Astrocyte of the cerebellum (primary cell): ENCODE measurements around the gene SLC35G4.

Experiments
- DNase-seq: peaks from one replicate; pipeline ENCODE4 v3.0.0-alpha.2; 2011; ENCODE audit warnings: low read depth
- H3K4me3 ChIP-seq: 2 replicates; pipeline ENCODE4 v1.5.1; 2011; ENCODE audit warnings: mild to moderate bottlenecking, low read depth, low read length, moderate library complexity
- in situ Hi-C: cut with HindIII; loops from 2 replicates; pipeline ENCODE4 v1.10.0; 2017; ENCODE audit warnings: low sequenced_read_pairs
- TF ChIP-seq, protein P1 (sequence below): IDR thresholded peaks from 2 replicates; pipeline ENCODE4 v1.5.1; 2012; ENCODE audit warnings: low read length, low read depth, moderate library complexity, mild to moderate bottlenecking; ENCODE audit errors: missing control alignments

Gene SLC35G4

DNA sequence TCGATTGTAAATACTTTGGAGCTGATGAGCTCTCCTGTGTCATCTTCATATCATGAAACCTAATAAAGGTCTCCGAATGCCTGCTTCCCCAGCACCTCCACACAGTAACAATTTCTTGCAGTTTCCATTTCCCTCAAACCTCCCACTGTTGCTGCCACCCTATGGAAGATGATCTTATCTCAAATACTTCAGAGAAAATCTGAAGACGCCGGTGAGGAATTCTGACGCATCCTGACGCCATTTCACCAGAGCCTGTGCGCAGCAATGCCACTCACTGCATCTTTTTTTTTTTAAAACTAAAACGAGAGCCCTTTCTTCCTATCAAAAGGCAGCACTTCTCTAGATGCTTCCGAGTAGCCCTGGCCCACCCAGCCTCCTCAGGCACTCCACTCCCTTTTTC lies 47.8 kb downstream of the SLC35G4 start:
- TF ChIP-seq, protein P1, sequence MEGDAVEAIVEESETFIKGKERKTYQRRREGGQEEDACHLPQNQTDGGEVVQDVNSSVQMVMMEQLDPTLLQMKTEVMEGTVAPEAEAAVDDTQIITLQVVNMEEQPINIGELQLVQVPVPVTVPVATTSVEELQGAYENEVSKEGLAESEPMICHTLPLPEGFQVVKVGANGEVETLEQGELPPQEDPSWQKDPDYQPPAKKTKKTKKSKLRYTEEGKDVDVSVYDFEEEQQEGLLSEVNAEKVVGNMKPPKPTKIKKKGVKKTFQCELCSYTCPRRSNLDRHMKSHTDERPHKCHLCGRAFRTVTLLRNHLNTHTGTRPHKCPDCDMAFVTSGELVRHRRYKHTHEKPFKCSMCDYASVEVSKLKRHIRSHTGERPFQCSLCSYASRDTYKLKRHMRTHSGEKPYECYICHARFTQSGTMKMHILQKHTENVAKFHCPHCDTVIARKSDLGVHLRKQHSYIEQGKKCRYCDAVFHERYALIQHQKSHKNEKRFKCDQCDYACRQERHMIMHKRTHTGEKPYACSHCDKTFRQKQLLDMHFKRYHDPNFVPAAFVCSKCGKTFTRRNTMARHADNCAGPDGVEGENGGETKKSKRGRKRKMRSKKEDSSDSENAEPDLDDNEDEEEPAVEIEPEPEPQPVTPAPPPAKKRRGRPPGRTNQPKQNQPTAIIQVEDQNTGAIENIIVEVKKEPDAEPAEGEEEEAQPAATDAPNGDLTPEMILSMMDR = no peak
- in situ Hi-C loops = no loop called here
- no peak for DNase-seq
- H3K4me3 ChIP-seq = no peak overlapping the region

DNA sequence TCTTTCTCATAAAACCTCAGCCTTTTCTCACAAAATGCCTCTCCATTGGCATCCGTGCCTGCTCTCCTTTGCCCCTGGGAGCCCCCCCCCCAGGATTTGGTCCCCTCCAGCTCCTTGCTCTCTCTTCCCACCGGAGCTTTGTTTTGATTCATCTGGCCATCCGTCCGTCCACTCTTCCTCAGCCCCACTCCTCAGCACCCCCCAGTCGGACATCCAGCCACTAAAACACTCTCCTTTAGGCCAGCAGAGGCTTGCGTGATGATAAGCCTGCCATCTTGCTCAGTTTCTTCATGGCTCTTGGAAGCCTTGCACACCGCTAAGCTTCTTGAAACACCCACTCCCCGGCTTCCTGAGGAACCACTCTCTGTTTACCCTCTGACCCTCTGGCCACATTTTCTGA lies 48.2 kb downstream of the SLC35G4 start:
- TF ChIP-seq, protein P1 = no peak
- in situ Hi-C loops = no loop called here
- no peak overlapping the region for H3K4me3 ChIP-seq
- DNase-seq = no peak

DNA sequence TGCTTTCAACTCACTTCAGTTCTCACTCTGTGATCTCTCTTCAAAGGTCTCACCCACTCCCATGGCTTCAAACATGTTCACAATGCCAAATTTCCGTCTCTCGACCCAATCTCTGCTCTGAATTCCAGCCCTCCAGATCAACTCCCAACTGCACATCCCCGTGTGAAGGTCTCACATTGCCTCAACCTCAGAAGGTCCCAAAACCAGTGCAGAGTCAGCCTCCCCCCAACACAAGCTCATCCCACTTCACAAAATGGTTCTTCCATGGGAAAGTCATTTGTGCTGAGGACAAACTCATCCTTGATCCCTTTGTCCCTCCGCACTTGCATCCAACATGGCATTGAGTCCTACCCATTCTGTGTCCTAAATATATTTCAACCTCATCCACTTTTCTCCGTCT lies 48.6 kb downstream of the SLC35G4 start:
- no peak for DNase-seq
- in situ Hi-C loops = no loop called here
- TF ChIP-seq, protein P1 = no peak
- no peak overlapping the region for H3K4me3 ChIP-seq

DNA sequence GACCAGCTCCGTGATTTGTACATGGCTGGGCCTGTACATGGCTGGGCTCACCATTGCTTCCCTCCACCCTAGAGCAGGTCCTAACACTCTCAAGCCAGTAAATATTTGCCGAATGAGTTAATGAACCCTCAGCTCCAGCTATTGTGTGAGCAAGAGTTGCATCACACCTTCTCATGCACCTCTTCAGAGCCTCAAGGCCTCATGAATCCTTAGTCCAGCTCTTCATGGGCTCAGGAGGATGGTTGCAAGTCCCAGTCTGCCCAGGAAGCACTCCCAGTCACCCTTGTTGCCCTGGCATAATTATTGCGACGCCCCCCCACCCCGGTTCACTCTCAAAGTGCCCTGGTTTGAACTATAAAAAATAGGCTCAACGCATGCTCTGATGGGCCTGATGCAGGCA lies 49.6 kb downstream of the SLC35G4 start:
- in situ Hi-C loops = no loop called here
- H3K4me3 ChIP-seq = no peak overlapping the region
- DNase-seq = no peak
- TF ChIP-seq, protein P1 = no peak
